Stimulated activated CD8-positive, alpha-beta memory T cell treated with anti-CD3 and anti-CD28 coated beads, Interleukin-12 subunit alpha, Interleukin-12 subunit beta, amount 100 ng/mL, for 1 hour (primary cell): ENCODE measurements around the gene TRPC4AP.

Source experiments
- DNase-seq: peaks from one replicate; pipeline ENCODE4 v3.0.0-alpha.2; 2020; ENCODE audit warnings: low read depth

TRPC4AP gene

GRCh38 chr20:35014537-35014936, 78.1 kb downstream of the TRPC4AP start:
- no peak for DNase-seq

DNA sequence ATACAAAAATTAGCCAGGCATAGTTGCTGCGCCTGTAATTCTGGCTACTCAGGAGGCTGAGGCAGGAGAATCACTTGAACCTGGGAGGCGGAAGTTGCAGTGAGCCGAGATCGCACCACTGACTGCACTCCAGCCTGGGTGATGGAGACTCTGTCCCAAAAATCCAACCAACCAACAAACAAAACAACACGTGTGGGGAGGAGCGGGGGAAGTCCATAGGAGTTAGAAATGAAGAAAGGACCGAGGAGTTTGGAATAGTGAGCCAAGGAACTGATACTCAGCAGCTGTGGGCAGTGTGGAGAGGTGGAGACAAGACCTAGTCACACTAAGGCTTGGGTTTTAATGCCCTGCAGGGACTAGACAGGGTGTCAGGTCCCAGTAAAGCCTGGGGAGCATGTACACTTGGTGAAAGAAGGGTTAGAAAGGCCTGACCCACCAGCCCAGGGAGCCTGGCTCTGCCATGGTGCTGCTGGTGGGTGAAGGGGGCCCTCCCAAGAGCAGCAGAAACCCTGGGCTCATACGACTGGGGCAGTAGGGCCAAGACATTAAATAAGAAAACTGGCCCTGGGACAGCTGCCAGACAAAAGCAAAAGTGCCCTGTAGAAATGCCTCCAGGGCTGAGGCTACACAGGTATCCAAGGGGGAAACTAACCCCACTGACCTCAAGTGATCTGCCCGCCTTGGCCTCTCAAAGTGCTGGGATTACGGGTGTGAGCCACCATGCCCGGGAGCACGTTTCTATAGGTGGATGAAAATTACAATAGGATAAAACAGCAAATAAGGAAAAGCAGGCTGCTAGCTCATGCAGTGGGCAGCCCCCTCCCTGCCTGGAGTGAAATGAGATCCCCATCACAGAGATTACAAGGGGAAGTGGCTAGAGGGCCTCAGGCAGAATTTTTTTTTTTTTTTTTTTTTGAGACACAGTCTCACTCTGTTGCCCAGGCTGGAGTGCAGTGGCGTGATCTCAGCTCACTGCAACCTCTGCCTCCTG, 78.9 kb downstream of the TRPC4AP start:
- DNase-seq = no peak

GRCh38 chr20:35012227-35013069, 80.2 kb downstream of the TRPC4AP start:
- DNase-seq = no peak

DNA sequence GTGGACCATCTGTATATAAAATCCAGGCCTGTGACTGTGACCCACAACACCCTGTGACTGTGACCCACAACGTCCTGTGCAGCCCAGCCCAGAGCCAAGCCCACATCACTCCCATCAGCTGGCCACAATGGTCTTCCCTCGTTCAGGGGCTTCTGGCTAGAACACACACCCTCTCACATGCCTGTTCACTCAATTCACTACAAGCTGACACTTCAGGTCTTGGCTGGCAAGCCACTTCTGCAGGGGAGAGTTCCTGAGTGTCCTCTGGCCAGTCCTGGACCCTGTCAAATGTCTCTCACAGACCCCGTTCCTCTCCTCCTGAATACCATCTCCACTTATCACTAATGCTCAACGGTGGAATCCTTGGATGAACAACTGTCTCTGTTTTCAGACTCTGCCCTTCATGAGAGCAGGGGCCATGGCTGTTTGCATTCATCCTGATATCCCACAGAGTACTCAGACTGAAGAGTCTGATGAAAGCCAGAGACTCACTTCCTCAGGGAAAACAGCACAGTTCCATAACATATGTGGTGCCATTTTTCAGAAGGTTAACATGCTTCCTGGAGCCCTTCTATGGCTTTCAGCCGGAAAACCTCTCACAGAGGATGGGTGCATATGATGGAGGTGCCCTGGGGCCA, 80.9 kb downstream of the TRPC4AP start:
- DNase-seq = no peak

- DNase-seq = no peak
Observed at GRCh38 chr20:35010405-35011192, 82.0 kb downstream of the TRPC4AP start.

DNA sequence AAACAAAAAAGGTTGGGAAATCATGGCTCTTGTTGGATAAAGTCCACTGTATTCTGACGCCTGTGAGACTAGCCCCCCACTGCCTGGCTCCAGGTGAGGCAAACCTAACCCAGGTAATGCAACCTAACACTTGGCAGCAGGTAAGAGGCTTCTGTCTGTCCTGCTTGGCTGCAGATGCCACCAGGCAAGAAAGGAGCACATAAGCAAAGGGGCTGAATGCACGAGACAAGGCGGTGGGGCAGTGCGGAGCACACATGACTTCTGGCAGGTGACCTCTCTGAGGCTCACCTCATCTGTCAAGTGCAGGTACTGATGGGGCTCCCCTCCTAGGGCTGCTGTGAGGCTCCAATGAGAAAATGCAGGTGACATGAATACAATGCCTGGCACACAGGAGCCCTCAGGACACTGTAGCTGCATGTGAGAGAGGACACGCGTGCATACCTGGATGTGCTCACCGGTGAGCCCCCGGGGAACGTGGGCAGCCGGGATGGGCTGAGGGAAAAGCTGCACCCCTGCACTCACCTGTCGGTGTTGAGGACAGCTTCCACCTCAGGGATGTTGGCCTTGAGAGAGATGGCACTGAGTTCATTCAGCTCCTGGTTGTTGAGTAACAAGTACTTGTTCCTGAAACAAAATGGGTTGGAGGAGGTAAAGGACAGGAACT, 82.8 kb downstream of the TRPC4AP start:
- DNase-seq = no peak

GRCh38 chr20:35008411-35009342, 83.9 kb downstream of the TRPC4AP start:
- DNase-seq = no peak

DNA sequence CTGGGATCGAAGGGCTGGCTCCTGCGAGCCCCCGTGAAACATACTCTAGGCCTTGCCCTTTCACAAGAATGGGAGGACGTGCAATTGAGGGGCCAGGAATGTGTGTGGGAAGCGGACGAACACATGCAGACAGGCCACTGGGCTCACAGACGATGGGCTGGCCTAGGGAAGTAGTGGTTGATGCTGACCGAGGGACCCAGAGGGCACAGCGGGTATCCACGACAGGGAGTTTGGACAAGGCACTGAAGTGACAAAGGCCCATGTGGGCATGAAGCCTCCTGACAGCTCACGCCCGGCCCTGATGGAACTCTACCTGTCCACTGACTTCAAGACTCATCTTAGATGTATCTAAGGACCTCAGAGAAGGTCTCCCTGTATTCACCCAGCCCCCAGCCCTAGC, 84.7 kb downstream of the TRPC4AP start:
- no peak for DNase-seq

- DNase-seq = no peak
Observed at GRCh38 chr20:35007413-35007812, 85.2 kb downstream of the TRPC4AP start.

DNA sequence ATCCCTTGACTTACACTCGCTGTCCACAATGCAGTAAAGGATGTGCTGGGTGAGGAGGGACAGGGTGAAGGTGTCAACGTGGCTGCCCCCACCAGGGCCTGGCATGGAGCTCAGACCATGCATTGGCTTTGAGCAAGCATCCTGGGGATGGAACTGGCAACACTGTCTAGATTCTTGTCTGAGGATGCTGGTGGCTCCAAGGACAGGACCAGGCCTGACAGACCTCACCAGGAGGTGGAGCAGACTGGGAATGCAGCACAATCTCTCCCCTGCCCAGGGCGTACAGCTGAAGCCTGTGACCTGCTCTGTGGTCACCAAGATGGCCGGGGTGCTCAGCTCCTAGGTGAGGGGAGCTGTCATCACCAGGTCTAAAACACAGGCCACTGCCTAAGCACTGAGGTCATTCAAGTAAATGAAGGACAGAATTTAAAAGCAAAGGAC, 86.1 kb downstream of the TRPC4AP start:
- DNase-seq = no peak

DNA sequence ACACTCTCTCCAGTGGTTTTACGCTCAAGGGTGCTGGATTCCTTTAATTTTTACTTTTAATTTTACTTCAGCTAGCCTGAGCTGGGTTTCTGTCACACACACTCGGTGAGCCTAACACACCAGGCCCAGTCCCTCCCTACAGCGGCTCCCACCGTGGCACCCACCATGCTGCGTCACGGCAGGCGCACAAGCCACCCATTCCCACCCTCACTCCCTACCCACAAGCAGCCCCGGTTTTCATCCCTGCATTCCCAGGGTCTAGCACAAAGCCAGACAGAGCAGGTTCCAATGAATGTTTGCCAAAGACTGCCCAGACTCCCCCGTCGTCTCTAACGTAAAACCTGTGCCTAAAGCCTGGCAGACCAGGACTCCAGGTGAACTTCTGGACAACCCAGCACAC, 86.6 kb downstream of the TRPC4AP start:
- no peak for DNase-seq

DNA sequence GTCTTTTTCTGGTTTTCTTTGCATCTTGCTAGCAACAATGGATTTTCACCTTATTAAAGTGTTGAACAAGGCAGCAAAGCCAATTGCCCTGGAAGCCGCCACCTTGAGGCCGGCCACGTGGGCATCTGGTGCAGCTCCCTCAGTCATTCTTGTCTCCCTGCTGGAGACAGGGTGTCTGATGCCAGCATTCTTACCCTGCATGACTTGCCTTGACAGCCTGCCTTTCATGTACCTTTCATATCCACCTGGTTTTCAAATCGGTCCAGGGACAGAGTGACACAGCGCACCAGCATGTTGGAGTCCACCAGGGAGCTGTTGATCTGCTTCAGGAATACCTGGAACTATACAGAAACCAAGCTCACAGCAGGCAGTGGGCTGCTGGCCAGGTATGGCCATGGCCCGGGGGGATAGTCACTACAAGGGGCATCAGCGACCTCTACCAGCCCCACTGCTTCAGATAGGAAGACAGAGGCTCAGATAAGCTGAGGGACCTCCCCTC, 87.1 kb downstream of the TRPC4AP start:
- DNase-seq = no peak

DNA sequence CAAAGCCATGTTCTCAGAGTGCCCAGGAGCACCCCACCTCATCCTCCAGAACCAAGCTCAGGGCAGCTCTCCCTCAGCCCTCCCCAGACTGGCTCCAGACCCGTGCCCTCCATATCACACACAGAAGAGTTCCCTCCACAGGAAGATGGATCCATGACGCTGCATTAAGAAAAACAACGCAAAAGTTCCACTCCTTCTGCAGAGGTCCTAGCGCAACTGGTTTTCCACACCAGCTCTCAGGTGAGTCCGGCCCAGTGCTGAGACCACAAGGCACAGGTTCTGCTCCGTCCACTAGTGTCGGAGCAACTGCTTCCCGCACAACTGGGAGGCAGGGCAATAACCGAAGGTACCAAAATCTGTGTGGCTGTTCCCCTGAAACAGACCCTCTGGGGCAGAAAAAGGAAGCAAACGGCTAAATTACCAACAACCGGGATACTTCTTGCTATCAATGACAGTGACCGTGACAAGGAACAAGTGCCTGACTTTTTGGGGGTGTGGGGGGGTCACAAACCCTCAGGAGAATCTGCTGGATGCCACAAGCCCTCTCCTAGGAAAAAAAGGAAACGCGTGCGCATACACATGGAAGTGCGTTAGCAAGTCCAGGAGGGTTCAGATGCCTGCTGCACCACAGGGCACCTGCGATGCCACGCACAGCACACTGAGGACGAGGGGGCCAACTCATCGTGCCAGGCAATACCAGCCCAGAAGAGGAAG, 87.7 kb downstream of the TRPC4AP start:
- no peak for DNase-seq

GRCh38 chr20:35004051-35004725, 88.4 kb downstream of the TRPC4AP start:
- no peak for DNase-seq

DNA sequence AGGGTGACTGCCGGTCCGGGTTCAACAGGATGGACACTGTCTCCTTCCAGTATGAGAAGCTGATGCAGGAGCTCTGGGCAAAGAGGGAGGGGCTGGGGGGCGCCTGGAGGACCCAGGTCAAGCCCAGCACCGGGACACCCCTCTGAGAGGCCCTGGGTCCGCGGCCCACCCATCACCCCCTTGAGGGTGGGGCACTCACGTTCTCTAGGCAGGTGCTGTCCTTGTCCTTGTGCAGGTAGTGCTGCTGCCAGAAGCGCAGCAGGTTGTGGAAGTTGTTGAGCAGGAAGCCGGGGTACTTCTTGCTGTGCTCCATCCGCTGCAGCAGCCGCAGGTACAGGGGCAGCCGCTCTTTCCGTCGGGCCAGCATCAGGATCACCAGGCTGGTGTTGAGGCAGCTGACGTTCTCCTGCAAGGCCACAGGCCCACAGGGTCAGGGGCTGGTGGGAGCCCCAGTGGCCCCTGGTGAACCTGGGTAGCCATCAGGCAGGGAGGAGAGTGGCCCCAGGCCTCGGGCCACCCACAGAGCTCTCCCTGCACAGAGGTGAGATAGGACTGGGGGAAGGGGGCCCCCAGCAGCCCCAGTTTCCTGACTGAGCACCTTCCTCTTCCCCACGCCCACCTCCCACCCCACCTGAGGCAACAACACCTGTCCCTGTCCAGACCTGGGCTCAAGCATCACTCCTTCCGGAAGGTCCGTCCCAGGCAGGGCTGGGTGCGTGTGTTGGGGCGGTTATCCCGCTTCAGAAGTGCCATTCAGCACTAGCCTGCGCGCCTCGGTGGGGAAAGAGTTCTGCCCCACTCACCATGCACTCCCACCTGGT, 89.2 kb downstream of the TRPC4AP start:
- DNase-seq = no peak

GRCh38 chr20:35002426-35003210, 90.0 kb downstream of the TRPC4AP start:
- no peak for DNase-seq
